IPS-NIHi7 (cell line): Measurements from ENCODE around the gene FAM131B.
A peak's percentile ranks its signal among the peaks of the same experiment; 100 is the strongest.

Experiments
- DNase-seq: peaks from one replicate; pipeline ENCODE4 v3.0.0; 2012; ENCODE audit warnings: mixed read lengths; ENCODE audit errors: extremely low spot score

The FAM131B gene

GRCh38 chr7:143382791-143383641, 20.5 kb upstream of the FAM131B start:
- no peak for DNase-seq

DNA sequence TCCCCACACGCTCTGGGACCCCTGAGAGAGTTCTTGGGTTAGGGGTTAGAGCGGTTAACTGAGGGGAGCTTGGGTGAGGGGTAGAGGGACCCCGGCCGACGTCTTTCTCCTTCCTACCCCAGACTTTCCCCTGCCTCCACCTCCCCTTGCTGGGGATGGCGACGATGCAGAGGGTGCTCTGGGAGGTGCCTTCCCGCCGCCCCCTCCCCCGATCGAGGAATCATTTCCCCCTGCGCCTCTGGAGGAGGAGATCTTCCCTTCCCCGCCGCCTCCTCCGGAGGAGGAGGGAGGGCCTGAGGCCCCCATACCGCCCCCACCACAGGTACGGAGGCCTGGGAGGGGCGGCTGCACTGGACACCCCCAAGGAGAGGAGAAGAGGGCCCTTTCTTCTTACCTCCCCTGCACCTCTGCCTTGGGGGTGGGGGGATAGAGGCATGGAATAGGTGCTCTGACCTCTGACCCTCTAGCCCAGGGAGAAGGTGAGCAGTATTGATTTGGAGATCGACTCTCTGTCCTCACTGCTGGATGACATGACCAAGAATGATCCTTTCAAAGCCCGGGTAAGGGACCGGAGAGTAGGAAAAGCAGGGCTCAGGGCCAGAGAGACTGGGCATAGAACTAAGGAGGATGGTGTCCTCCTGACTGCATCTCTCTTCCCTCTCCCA, 19.7 kb upstream of the FAM131B start:
- no peak for DNase-seq

GRCh38 chr7:143381427-143382125, 19.1 kb upstream of the FAM131B start:
- DNase-seq = no peak

- peak; percentile 98 for DNase-seq
Measured at GRCh38 chr7:143380646-143381426, 18.3 kb upstream of the FAM131B start, which contains the start of gene ZYX. TSS of gene ZYX (plus strand) at chr7:143381345. CDS start at chr7:143381572, 227 bp downstream.

DNA sequence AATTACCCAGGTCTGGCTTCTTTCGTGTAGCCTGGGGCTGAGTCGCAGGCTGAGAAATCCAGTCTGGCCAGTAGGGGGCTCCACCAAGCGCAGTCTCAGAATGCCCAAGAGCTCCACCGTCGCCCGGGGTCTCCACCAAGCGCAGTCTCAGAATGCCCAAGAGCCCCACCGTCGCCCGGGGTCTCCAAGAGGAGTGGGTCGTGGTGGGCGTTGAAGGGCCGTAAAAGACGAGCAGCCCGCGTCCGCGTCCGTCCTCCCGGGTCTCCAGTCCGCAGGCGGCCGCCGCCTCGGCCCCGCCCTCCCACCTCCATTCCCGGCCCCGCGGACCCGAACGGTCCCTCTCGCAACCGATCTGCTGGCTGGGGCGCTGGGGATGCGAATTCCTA, 17.7 kb upstream of the FAM131B start:
- DNase-seq = peak; percentile 76

GRCh38 chr7:143379611-143380259, 17.2 kb upstream of the FAM131B start:
- DNase-seq = no peak

- no peak for DNase-seq
Measured at GRCh38 chr7:143376396-143376795, 13.9 kb upstream of the FAM131B start.

GRCh38 chr7:143375298-143376034, 13.0 kb upstream of the FAM131B start:
- DNase-seq = no peak

DNA sequence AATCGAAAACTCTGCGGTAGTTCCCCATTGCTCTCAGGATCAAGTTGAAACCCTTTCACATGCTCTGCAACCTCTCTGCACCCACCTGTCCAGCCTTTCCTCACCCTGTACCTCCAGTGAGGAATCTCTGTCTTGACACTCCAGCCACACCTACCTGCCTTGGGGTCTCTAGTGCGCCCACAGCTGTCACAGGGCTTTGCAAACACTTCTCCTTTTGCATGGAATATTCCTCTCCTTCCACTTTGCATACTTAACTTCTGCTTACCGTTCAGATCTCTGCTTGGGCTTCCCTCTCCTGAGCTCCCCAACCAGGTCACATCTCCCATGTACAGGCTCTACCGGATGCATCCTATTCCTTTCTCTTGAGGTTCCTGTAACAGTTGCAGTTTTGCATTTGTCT, 12.0 kb upstream of the FAM131B start:
- DNase-seq = no peak

GRCh38 chr7:143373255-143373794, 10.8 kb upstream of the FAM131B start:
- DNase-seq = peak; percentile 41

DNA sequence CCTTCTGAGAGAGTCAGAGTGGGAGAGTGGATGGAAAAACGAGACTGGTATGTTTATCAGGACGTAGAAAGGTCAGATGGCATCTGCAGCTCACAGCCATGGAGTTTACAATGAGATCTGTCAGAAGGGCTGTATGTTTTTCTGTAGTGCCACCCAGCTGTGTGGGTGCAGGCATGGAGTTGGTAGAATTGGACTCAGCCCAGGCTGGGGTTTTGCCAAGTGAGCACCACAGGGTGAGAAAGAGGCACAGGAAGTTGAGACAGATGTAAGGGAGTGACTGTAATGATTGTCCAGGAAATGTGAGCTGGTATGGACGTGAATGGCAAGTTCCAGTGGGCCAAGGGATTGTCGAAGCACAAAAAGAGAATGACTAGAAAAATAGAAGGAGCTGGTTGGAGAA, 9.6 kb upstream of the FAM131B start:
- no peak for DNase-seq

- DNase-seq = no peak
Measured at GRCh38 chr7:143369678-143370651, 7.5 kb upstream of the FAM131B start.

DNA sequence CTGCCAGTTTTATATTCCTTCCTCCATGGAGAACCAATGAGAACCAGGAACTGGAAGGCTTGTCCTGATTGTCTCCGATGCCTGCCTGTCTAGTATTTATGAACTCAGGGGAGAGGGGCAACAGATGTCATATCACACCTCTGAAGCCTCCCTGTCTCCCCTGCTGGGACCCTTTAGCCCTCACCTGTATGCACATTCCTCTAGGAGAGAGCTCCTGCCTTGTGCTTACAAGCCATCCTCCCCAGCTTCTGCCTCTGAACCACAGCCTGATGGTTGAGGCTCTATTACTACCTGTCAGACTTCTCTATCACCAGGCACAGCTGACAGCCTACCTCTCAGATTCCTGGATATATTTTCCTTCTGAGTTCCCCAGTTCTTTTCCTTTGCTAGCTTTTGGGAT, 5.9 kb upstream of the FAM131B start:
- DNase-seq = no peak

DNA sequence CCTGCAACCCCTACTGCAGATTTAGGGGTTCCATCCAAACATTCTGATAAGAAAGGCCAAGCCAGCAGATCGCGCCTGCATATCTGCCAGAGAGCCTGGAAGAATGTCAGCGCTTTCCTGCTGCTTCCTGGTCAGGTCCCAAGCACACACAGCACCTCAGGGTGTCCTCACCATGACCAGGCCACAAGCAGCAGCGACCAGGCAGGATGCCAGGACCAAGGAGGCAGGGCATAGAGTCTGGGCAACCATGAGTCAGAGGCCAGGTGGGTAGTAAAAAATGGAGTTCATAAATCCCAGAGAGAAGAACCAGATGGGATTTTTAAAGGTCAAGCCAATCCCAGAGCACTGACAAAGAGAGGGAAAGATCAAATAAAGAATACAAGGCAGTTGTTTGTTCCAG, 5.5 kb upstream of the FAM131B start:
- no peak for DNase-seq

GRCh38 chr7:143363016-143363937, 764 bp upstream of the FAM131B start:
- no peak for DNase-seq

- peak; percentile 49 for DNase-seq
Measured at GRCh38 chr7:143361552-143362130, 872 bp downstream of the FAM131B start.

DNA sequence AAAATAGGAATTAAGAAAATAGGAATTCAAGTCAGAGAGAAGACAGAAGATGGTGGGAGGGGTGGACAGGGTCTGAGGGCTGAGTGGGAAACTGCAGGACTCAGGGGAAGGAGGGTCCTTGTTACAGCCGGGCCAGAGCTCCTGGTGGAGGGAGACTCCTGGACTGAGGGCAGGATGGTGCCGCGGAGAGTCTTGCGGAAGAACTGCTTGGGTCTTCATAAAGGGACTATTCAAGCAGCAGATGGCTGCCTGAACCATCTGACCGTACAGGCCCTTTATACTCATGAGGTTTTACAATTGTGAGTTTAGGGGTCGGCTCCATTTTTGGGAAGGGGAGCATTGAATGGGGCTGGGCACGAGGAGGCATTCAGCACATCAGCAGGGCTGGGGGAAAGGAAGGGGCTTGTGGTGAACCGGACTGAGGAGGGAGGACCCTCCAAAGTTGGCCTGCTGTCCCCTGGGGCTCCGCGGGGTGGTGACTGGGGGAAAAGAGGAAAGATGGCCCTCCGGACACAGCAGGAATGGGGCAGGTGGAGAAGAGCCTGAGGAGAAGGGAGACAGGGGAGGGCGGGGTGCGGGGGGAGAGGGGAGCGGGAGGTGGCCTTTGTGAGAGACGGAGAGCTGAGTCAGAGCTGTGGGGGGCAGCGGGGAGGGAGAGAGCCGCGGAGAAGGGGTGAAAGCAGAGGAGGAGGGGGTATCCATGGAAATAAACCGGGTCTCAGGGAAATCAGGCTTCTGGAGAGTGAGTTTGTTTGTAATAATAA, 1.5 kb downstream of the FAM131B start:
- DNase-seq = peak; percentile 76
